ENCODE results near the gene LTBP1. TPM values are rescaled to one million over a fixed set of nuclear protein-coding genes. Genes with fewer than 3 reads are reported as not detected.

Gene LTBP1
- total and polyA plus RNA-seq, 8 donors = 11.0 to 134 (median 25.6) TPM

GRCh38 chr2:32902174-32902573 lies 44.6 kb upstream of the LTBP1 start:
- WGBS, 5 donors = 35 to 88% (median 43%) methylated on average over 1 of the region's 1 CpG
- Histone ChIP-seq H3K4me1 (no peaks in the 10 kb centered on the region), H3K36me3 (no peaks in the 10 kb centered on the region), H3K9me3 (peaks cover 0 to 7% (median 1%) of the 10 kb centered on the region in 4 donors), H3K4me3 (no peak overlapping the region), H3K27ac (no peak overlapping the region), H3K27me3 (no peaks in the 10 kb centered on the region)
- intact Hi-C loops (cut with DNase I; ENCODE audit: low total_unique reads) = no loop called here
- no peak for DNase-seq
- TF ChIP-seq CTCF (IDR thresholded peaks at IDR 0.05) (no peak), POLR2AphosphoS5 (IDR thresholded peaks at IDR 0.05) (no peak), POLR2A (IDR thresholded peaks at IDR 0.05) (no peak), EP300 (IDR thresholded peaks at IDR 0.05) (no peak)

- Histone ChIP-seq H3K27ac (no peak overlapping the region), H3K4me1 (no peaks in the 10 kb centered on the region), H3K4me3 (no peak overlapping the region), H3K9me3 (no peaks in the 10 kb centered on the region), H3K36me3 (no peaks in the 10 kb centered on the region), H3K27me3 (no peaks in the 10 kb centered on the region)
- DNase-seq = no peak
- TF ChIP-seq CTCF (IDR thresholded peaks at IDR 0.05) = no peak
- TF ChIP-seq POLR2AphosphoS5 (IDR thresholded peaks at IDR 0.05) = no peak
- no peak for TF ChIP-seq EP300 (IDR thresholded peaks at IDR 0.05)
- no peak for TF ChIP-seq POLR2A (IDR thresholded peaks at IDR 0.05)
- intact Hi-C loops (cut with DNase I; ENCODE audit: low total_unique reads) = no loop called here
- WGBS, 5 donors = 31 to 45% (median 33%) methylated on average over 4 of the region's 4 CpGs
Measured at GRCh38 chr2:32902986-32903385, 43.8 kb upstream of the LTBP1 start.

GRCh38 chr2:32904074-32904473 lies 42.7 kb upstream of the LTBP1 start:
- 84 to 90% (median 87%) methylated on average over 3 of the region's 3 CpGs for WGBS, 5 donors
- no peak for DNase-seq

GRCh38 chr2:32904751-32905150 lies 42.0 kb upstream of the LTBP1 start:
- no peak for TF ChIP-seq POLR2AphosphoS5 (IDR thresholded peaks at IDR 0.05)
- TF ChIP-seq EP300 (IDR thresholded peaks at IDR 0.05) = no peak
- TF ChIP-seq CTCF (IDR thresholded peaks at IDR 0.05) = no peak
- no peak for TF ChIP-seq POLR2A (IDR thresholded peaks at IDR 0.05)
- no peak overlapping the region for H3K4me3 ChIP-seq
- peak in 1 of 2 donors; percentile 22 for DNase-seq
- H3K27me3 ChIP-seq = no peaks in the 10 kb centered on the region
- H3K27ac ChIP-seq = peak overlapping the region in 2 of 5 donors; percentile 36 to 58
- 27 to 65% (median 56%) methylated on average over 3 of the region's 3 CpGs for WGBS, 5 donors
- no peaks in the 10 kb centered on the region for H3K4me1 ChIP-seq
- intact Hi-C loops (cut with DNase I; ENCODE audit: low total_unique reads) = no loop called here
- H3K36me3 ChIP-seq = no peaks in the 10 kb centered on the region
- no peaks in the 10 kb centered on the region for H3K9me3 ChIP-seq

More at GRCh38 chr2:32904074-32904473, 42.7 kb upstream of the LTBP1 start:
- H3K4me3 ChIP-seq = no peak overlapping the region
- no peaks in the 10 kb centered on the region for H3K27me3 ChIP-seq
- no peaks in the 10 kb centered on the region for H3K36me3 ChIP-seq
- peak overlapping the region in 2 of 5 donors; percentile 36 to 58 for H3K27ac ChIP-seq
- no peaks in the 10 kb centered on the region for H3K4me1 ChIP-seq
- H3K9me3 ChIP-seq = no peaks in the 10 kb centered on the region
- TF ChIP-seq CTCF (IDR thresholded peaks at IDR 0.05) (no peak), EP300 (IDR thresholded peaks at IDR 0.05) (no peak), POLR2AphosphoS5 (IDR thresholded peaks at IDR 0.05) (no peak), POLR2A (IDR thresholded peaks at IDR 0.05) (no peak)
- intact Hi-C loops (cut with DNase I; ENCODE audit: low total_unique reads) = no loop called here
